Spleen (tissue), 7 donors: ENCODE measurements around the gene MCUB.
"Not testable (repeated sequence)": the region's sequence is repeated elsewhere in the genome, so short reads cannot be mapped to it uniquely, and the experiment has no call there.

ENCODE experiments used
- POLR2A ChIP-seq, 3 donors: fragments of 450-650 bp; IDR thresholded peaks; one replicate each; pipeline ENCODE4 v1.5.1; 2017; ENCODE audit warnings: antibody characterized with exemption in 3 of 3, mild to moderate bottlenecking in 1 of 3
- TF ChIP-seq, protein P1 (sequence below), 11 experiments: fragments of 200-600 bp in 7 of 11; fragments of 450-650 bp in 4 of 11; sonication (generic) in 4 of 11; IDR thresholded peaks in 8 of 11; conservative IDR thresholded peaks in 3 of 11; 1 replicate in 7 of 11; 2 replicates in 4 of 11; pipeline versions ENCODE4 v1.4.0 to v1.8.0; 2016 to 2021; ENCODE audit warnings: antibody characterized with exemption in 11 of 11, inconsistent platforms in 4 of 11, mild to moderate bottlenecking in 1 of 11
- donor health status: DM: no; HTN: no; CAD: no; lungs with moderate emphysema.
- donor health status: DM: no; HTN: no; CAD: no.
- donor health status: DM: no; HTN: no; CAD: no.

DNA sequence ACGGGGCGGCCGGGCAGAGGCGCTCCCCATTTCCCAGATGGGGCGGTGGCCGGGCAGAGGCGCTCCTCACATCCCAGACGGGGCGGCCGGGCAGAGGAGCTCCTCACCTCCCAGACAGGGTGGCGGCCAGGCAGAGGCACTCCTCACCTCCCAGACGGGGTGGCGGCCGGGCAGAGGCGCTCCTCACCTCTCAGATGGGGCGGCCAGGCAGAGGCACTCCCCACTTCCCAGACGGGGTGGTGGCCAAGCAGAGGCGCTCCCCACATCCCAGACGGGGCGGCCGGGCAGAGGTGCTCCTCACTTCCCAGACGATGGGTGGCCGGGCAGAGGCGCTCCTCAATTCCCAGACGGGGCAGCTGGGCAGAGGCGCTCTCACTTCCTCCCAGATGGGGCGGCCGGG, 118.4 kb downstream of the MCUB start:
- TF ChIP-seq, protein P1, sequence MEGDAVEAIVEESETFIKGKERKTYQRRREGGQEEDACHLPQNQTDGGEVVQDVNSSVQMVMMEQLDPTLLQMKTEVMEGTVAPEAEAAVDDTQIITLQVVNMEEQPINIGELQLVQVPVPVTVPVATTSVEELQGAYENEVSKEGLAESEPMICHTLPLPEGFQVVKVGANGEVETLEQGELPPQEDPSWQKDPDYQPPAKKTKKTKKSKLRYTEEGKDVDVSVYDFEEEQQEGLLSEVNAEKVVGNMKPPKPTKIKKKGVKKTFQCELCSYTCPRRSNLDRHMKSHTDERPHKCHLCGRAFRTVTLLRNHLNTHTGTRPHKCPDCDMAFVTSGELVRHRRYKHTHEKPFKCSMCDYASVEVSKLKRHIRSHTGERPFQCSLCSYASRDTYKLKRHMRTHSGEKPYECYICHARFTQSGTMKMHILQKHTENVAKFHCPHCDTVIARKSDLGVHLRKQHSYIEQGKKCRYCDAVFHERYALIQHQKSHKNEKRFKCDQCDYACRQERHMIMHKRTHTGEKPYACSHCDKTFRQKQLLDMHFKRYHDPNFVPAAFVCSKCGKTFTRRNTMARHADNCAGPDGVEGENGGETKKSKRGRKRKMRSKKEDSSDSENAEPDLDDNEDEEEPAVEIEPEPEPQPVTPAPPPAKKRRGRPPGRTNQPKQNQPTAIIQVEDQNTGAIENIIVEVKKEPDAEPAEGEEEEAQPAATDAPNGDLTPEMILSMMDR (IDR thresholded peaks at IDR 0.05 in 8 of 11, conservative IDR thresholded peaks at IDR 0.05 in 3 of 11): not testable (repeated sequence)
- not testable (repeated sequence) for TF ChIP-seq POLR2A (IDR thresholded peaks at IDR 0.05)
